GM23338 (cell line): ENCODE data around the gene INO80. TPM values are rescaled to one million over a fixed set of nuclear protein-coding genes. Genes with fewer than 3 reads are reported as not detected.

Experiments used
- ATAC-seq: fragments of 200-7000 bp; cut with Tn5 transposase; 3 replicates; pipeline ENCODE4 v1.9.1; 2020
- DNase-seq: peaks from one replicate; pipeline ENCODE4 v3.0.0-alpha.2; 2015; ENCODE audit warnings: low spot score
- H2AFZ ChIP-seq: fragments of 200-600 bp; sonication (generic); 2 replicates; pipeline ENCODE4 v1.8.0; 2016; ENCODE audit warnings: antibody characterized with exemption, mild to moderate bottlenecking, moderate library complexity
- H3F3A ChIP-seq: fragments of 200-600 bp; sonication (generic); replicated peaks from 2 replicates; pipeline ENCODE4 v1.8.0; 2017; ENCODE audit warnings: antibody characterized with exemption, mixed run types, low read depth
- H3K27ac ChIP-seq: fragments of 200-600 bp; sonication (generic); 2 replicates; pipeline ENCODE4 v1.6.1; 2016; ENCODE audit warnings: low read depth
- H3K27me3 ChIP-seq: fragments of 200-600 bp; sonication (generic); 2 replicates; pipeline ENCODE4 v1.8.0; 2016; ENCODE audit warnings: mild to moderate bottlenecking, mixed run types, moderate library complexity; ENCODE audit not compliant: insufficient read depth
- H3K36me3 ChIP-seq: fragments of 200-600 bp; sonication (generic); 2 replicates; pipeline ENCODE4 v1.8.0; 2016; ENCODE audit warnings: mild to moderate bottlenecking; ENCODE audit not compliant: insufficient read depth
- H3K4me1 ChIP-seq: fragments of 200-600 bp; sonication (generic); 2 replicates; pipeline ENCODE4 v1.8.0; 2016; ENCODE audit warnings: mild to moderate bottlenecking, moderate library complexity; ENCODE audit not compliant: insufficient read depth
- H3K4me2 ChIP-seq: fragments of 200-600 bp; sonication (generic); 2 replicates; pipeline ENCODE4 v1.7.1; 2017; ENCODE audit warnings: mixed run types
- H3K4me3 ChIP-seq: fragments of 200-600 bp; sonication (generic); 2 replicates; pipeline ENCODE4 v1.6.1; 2016; ENCODE audit warnings: mixed run types
- H3K79me2 ChIP-seq: fragments of 200-600 bp; sonication (generic); replicated peaks from 2 replicates; pipeline ENCODE4 v1.8.0; 2017; ENCODE audit warnings: mild to moderate bottlenecking; ENCODE audit not compliant: insufficient read depth
- H3K9me2 ChIP-seq: fragments of 200-600 bp; sonication (generic); 2 replicates; pipeline ENCODE4 v1.8.0; 2017; ENCODE audit not compliant: insufficient read depth
- H4K20me1 ChIP-seq: fragments of 200-600 bp; sonication (generic); replicated peaks from 2 replicates; pipeline ENCODE4 v1.8.0; 2017; ENCODE audit warnings: mild to moderate bottlenecking; ENCODE audit not compliant: insufficient read depth
- H3K27ac Mint-ChIP-seq: 2 replicates; pipeline ENCODE4 v1.8.0; 2020; ENCODE audit warnings: inconsistent platforms, mild to moderate bottlenecking, moderate library complexity, mixed read lengths
- H3K27me3 Mint-ChIP-seq: 3 replicates; pipeline ENCODE4 v1.8.0; 2022; ENCODE audit warnings: low read depth, mild to moderate bottlenecking, moderate library complexity, mixed read lengths, inconsistent platforms; ENCODE audit not compliant: insufficient read depth, poor library complexity
- H3K36me3 Mint-ChIP-seq: 3 replicates; pipeline ENCODE4 v1.8.0; 2021; ENCODE audit warnings: low read depth, mild to moderate bottlenecking, inconsistent platforms, moderate library complexity, mixed read lengths
- H3K4me1 Mint-ChIP-seq: 3 replicates; pipeline ENCODE4 v1.8.0; 2020; ENCODE audit warnings: mild to moderate bottlenecking, inconsistent platforms, mixed read lengths
- H3K4me3 Mint-ChIP-seq: 3 replicates; pipeline ENCODE4 v1.8.0; 2021; ENCODE audit warnings: moderate library complexity, mild to moderate bottlenecking, inconsistent platforms, mixed read lengths
- H3K9me3 Mint-ChIP-seq: 3 replicates; pipeline ENCODE4 v1.8.0; 2020; ENCODE audit warnings: moderate library complexity, mild to moderate bottlenecking, inconsistent platforms, mixed read lengths
- CREB1 ChIP-seq: fragments of 250-450 bp; sonication (Bioruptor Pico); IDR thresholded peaks from 2 replicates; pipeline ENCODE4 v1.5.0; 2020; ENCODE audit warnings: low read depth, mild to moderate bottlenecking, moderate library complexity
- CTCF ChIP-seq, 2 experiments: fragments of 200-600 bp in 1 of 2; sonication (generic) in 1 of 2; conservative IDR thresholded peaks; 2 replicates each; pipeline versions ENCODE4 v1.5.1 to v1.6.1; 2016 to 2017; ENCODE audit warnings: antibody characterized with exemption in 2 of 2, low read depth in 2 of 2, mild to moderate bottlenecking in 2 of 2, moderate library complexity in 1 of 2
- ETS1 ChIP-seq: IDR thresholded peaks from 2 replicates; pipeline ENCODE4 v1.6.1; 2016; ENCODE audit warnings: antibody characterized with exemption
- EZH2 ChIP-seq: fragments of 200-600 bp; sonication (generic); IDR thresholded peaks from one replicate; pipeline ENCODE4 v1.8.0; 2017; ENCODE audit warnings: antibody characterized with exemption, mild to moderate bottlenecking, low read depth; ENCODE audit not compliant: unreplicated experiment
- EZH2phosphoT487 ChIP-seq: fragments of 200-600 bp; sonication (generic); IDR thresholded peaks from one replicate; pipeline ENCODE4 v1.8.1; 2018; ENCODE audit warnings: antibody characterized with exemption; ENCODE audit not compliant: unreplicated experiment
- JUNB ChIP-seq: IDR thresholded peaks from one replicate; pipeline ENCODE4 v1.6.1; 2016; ENCODE audit warnings: antibody characterized with exemption; ENCODE audit not compliant: unreplicated experiment
- NANOG ChIP-seq: IDR thresholded peaks from 2 replicates; pipeline ENCODE4 v1.6.1; 2016; ENCODE audit warnings: antibody characterized with exemption, borderline replicate concordance
- POLR2AphosphoS5 ChIP-seq: IDR thresholded peaks from 2 replicates; pipeline ENCODE4 v1.6.1; 2016; ENCODE audit warnings: antibody characterized with exemption, low read depth
- REST ChIP-seq: IDR thresholded peaks from one replicate; pipeline ENCODE4 v1.6.1; 2018; ENCODE audit warnings: antibody characterized with exemption; ENCODE audit not compliant: unreplicated experiment
- STAT1 ChIP-seq: IDR thresholded peaks from one replicate; pipeline ENCODE4 v1.6.1; 2016; ENCODE audit warnings: antibody characterized with exemption; ENCODE audit not compliant: unreplicated experiment
- ZNF114 ChIP-seq: fragments of 250-450 bp; sonication (Bioruptor Pico); IDR thresholded peaks from 2 replicates; pipeline ENCODE4 v1.5.0; 2020; ENCODE audit warnings: mild to moderate bottlenecking, moderate library complexity
- ZNF331 ChIP-seq: fragments of 250-450 bp; sonication (Bioruptor Pico); IDR thresholded peaks from 2 replicates; pipeline ENCODE4 v1.5.0; 2020; ENCODE audit warnings: low read depth, mild to moderate bottlenecking, moderate library complexity
- ZNF462 ChIP-seq: fragments of 250-450 bp; sonication (Bioruptor Pico); IDR thresholded peaks from 2 replicates; pipeline ENCODE4 v1.5.0; 2020; ENCODE audit warnings: mild to moderate bottlenecking, moderate library complexity
- polyA plus RNA-seq: library from polyadenylated mRNA; unstranded; fragments of >200 nt; fragmentation: Nextera tagmentation; extraction: Ambion mirVana; gene quantifications from 2 replicates; pipeline ENCODE4 v1.2.1, GENCODE V29; 2016
- total RNA-seq: library from RNA; depleted of rRNA; stranded (reverse); fragments of >200 nt; shearing (Covaris generic); gene quantifications from 2 replicates; pipeline ENCODE4 v1.2.3, GENCODE V29; 2014

INO80 gene
- total and polyA plus RNA-seq, 2 experiments from 2014 or later: 6.5 to 24.9 TPM

GRCh38 chr15:41148065-41148464 is 32.0 kb upstream of the INO80 start:
- no peaks in the 10 kb centered on the region for H3K27me3 ChIP-seq
- no peaks in the 10 kb centered on the region for H3K36me3 Mint-ChIP-seq
- H3F3A ChIP-seq: no peaks in the 10 kb centered on the region
- no peak overlapping the region for H3K27ac Mint-ChIP-seq
- no peak overlapping the region for H3K27ac ChIP-seq
- peaks cover 5% of the 10 kb centered on the region; the same call in 1 of the 3 replicates for H3K9me3 Mint-ChIP-seq
- no peaks in the 10 kb centered on the region for H3K4me1 Mint-ChIP-seq
- no peak overlapping the region for H3K4me3 Mint-ChIP-seq
- H4K20me1 ChIP-seq: no peaks in the 10 kb centered on the region
- TF ChIP-seq JUNB: no peak
- TF ChIP-seq REST: no peak
- TF ChIP-seq EZH2: no peak
- no peak for TF ChIP-seq ZNF331
- TF ChIP-seq CTCF (conservative IDR thresholded peaks at IDR 0.05; ENCODE audit: low read depth in 2 of 2): no peak
- TF ChIP-seq NANOG: no peak
- no peak for TF ChIP-seq STAT1
- TF ChIP-seq CREB1 (CRISPR knock-in tag): no peak
- TF ChIP-seq POLR2AphosphoS5: no peak
- no peak for TF ChIP-seq ZNF462 (CRISPR knock-in tag)
- no peak for TF ChIP-seq ZNF114 (CRISPR knock-in tag)
- no peak for TF ChIP-seq ETS1
- TF ChIP-seq EZH2phosphoT487: no peak
- no peak overlapping the region for H3K4me2 ChIP-seq
- H3K79me2 ChIP-seq: no peaks in the 10 kb centered on the region
- H2AFZ ChIP-seq: no peak overlapping the region
- no peak overlapping the region for H3K4me3 ChIP-seq
- no peaks in the 10 kb centered on the region for H3K36me3 ChIP-seq
- no peaks in the 10 kb centered on the region for H3K9me2 ChIP-seq
- no peaks in the 10 kb centered on the region for H3K27me3 Mint-ChIP-seq
- H3K4me1 ChIP-seq: no peaks in the 10 kb centered on the region
- DNase-seq (no peak), ATAC-seq (no peak)
